ENCODE data around the gene KIFC3. TPM values are rescaled to one million over a fixed set of nuclear protein-coding genes. Genes with fewer than 3 reads are reported as not detected.
A peak's percentile ranks its signal among the peaks of the same experiment; 100 is the strongest.
"Not testable (repeated sequence)": the region's sequence is repeated elsewhere in the genome, so short reads cannot be mapped to it uniquely, and the experiment has no call there.

Gene KIFC3
- total RNA-seq, 4 donors from 2014 or later: 50.9 to 87.0 (median 60.2) TPM

DNA sequence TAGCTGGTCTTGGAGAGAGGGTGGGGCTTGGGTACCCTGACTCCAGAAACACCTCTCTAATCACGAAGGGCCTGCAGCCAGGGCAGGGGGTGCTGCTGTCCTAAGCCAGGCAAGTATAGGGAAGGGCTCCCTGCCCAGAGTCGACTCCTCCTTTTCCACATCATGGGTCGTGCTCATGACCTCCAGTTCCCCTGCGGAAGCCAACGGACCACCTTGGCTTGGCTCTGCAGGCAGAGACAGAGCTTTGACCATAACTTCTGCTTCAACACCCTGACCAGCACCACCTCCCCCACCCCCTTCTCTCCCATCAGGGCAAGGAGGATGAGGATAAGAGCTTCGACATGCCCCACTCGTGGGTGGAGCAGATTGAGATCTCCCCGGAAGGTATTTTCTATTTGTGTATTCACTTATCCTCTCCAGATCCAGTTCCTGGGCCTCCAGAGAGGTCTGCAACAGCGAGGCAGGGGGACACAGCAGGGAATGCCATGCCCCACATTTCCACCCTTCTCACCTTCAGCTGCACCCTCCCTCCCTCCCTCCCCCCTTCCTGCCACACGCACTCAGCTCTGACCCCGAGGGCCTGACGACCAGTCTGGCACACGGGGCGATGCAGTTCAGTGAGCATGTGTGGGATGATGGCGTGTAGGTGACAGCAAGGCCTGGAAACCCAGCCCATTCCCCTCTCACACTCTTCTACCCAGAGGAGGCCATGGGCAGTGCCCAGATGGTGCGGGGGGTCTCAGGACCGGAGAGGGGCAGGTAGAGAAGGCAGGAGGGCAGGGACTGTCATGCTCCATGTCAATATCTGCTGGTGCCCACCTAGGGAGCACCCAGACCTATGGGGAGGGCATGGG is 80.7 kb downstream of the KIFC3 start:
- H3K4me3 ChIP-seq: no peak overlapping the region
- H3K4me1 ChIP-seq: no peaks in the 10 kb centered on the region
- H3K9me3 ChIP-seq: no peaks in the 10 kb centered on the region
- no peak for DNase-seq (ENCODE audit: low spot score in 2 of 2)
- H3K36me3 ChIP-seq: no peaks in the 10 kb centered on the region
- no peak overlapping the region for H3K27ac ChIP-seq
- H3K27me3 ChIP-seq: no peaks in the 10 kb centered on the region
- WGBS, 2 donors: 65 to 70% methylated on average over 17 of the region's 17 CpGs
- TF ChIP-seq POLR2A (IDR thresholded peaks at IDR 0.05) (no peak), EP300 (IDR thresholded peaks at IDR 0.05) (no peak)
- TF ChIP-seq, protein P1, sequence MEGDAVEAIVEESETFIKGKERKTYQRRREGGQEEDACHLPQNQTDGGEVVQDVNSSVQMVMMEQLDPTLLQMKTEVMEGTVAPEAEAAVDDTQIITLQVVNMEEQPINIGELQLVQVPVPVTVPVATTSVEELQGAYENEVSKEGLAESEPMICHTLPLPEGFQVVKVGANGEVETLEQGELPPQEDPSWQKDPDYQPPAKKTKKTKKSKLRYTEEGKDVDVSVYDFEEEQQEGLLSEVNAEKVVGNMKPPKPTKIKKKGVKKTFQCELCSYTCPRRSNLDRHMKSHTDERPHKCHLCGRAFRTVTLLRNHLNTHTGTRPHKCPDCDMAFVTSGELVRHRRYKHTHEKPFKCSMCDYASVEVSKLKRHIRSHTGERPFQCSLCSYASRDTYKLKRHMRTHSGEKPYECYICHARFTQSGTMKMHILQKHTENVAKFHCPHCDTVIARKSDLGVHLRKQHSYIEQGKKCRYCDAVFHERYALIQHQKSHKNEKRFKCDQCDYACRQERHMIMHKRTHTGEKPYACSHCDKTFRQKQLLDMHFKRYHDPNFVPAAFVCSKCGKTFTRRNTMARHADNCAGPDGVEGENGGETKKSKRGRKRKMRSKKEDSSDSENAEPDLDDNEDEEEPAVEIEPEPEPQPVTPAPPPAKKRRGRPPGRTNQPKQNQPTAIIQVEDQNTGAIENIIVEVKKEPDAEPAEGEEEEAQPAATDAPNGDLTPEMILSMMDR (IDR thresholded peaks at IDR 0.05): no peak

DNA sequence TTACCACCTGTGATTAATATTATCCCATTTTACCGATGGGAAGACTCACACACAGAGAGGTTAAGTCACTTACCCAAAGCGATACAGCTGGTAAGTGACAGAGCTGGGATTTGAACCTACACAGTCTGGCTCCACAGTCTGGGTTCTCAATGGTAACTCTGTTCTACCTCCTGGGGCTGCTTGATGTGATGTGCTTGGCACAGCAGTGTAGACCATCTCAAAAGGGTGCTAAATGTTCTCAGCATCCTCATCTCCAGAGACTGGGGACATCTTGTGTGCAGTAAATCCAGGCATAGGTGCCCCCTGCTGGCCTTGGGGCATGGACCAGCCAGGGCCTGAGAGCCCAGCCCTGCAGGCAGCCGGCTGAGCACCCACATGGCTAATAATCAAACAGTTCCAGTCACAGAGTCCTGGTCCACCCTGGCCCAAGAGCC is 82.1 kb downstream of the KIFC3 start:
- DNase-seq (ENCODE audit: low spot score in 2 of 2): no peak
- TF ChIP-seq EP300 (IDR thresholded peaks at IDR 0.05) (no peak), POLR2A (IDR thresholded peaks at IDR 0.05) (no peak)
- TF ChIP-seq, protein P1 (IDR thresholded peaks at IDR 0.05): peak in 3 of 5 experiments; percentile 10 to 40 (median 29)
- H3K4me1 ChIP-seq: no peaks in the 10 kb centered on the region
- no peaks in the 10 kb centered on the region for H3K9me3 ChIP-seq
- no peaks in the 10 kb centered on the region for H3K36me3 ChIP-seq
- H3K27me3 ChIP-seq: no peaks in the 10 kb centered on the region
- no peak overlapping the region for H3K27ac ChIP-seq
- WGBS, 2 donors: 70 to 84% methylated on average over 2 to 3 of the region's 3 CpGs
- no peak overlapping the region for H3K4me3 ChIP-seq

DNA sequence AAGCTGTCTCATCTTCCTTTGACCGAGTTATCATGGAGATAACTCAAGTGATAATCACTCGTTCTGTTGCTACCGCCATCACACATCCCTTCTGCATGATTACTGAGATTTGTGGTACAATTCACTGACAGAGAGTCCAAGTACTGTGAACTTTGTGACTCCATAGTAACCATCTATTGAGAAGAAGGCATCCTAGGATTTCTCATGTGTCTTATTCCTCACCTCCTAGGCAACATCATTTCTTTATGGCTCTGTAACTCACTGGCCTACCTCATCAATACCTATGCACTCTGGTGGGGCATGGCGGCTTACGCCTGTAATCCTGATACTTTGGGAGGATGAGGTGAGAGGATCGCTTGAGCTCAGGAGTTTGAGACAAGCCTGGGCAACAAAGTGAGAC is 88.2 kb downstream of the KIFC3 start:
- Histone ChIP-seq H3K9me3 (no peaks in the 10 kb centered on the region), H3K27ac (no peak overlapping the region), H3K36me3 (no peaks in the 10 kb centered on the region), H3K27me3 (no peaks in the 10 kb centered on the region), H3K4me3 (no peak overlapping the region), H3K4me1 (no peaks in the 10 kb centered on the region)
- TF ChIP-seq EP300 (IDR thresholded peaks at IDR 0.05) (no peak), POLR2A (IDR thresholded peaks at IDR 0.05) (no peak)
- TF ChIP-seq, protein P1 (IDR thresholded peaks at IDR 0.05): no peak
- DNase-seq (ENCODE audit: low spot score in 2 of 2): no peak
- WGBS, 2 donors: 87 to 91% methylated on average over 6 of the region's 6 CpGs

DNA sequence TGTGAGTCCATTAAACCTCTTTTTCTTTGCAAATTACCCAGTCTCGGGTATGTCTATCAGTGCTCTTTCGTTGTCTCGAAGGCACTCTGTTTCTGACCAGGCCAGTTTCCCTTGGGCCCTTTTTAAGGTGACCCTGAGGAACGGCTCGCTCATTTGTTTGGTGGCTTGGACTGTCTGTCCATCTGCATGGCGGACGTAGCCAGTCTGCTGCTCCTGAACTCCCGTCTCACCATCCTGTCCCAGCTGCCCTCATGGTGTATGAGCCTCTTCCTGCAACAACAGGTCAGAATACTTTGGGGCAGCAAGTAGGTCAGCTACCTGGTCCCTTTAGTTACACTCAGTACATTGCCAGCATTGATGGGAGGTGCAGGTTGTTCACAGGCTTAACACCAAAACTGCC is 88.7 kb downstream of the KIFC3 start:
- Histone ChIP-seq H3K36me3 (no peaks in the 10 kb centered on the region), H3K9me3 (no peaks in the 10 kb centered on the region), H3K27ac (no peak overlapping the region), H3K27me3 (no peaks in the 10 kb centered on the region), H3K4me1 (no peaks in the 10 kb centered on the region), H3K4me3 (no peak overlapping the region)
- no peak for DNase-seq (ENCODE audit: low spot score in 2 of 2)
- TF ChIP-seq, protein P1 (IDR thresholded peaks at IDR 0.05): no peak
- TF ChIP-seq EP300 (IDR thresholded peaks at IDR 0.05): no peak
- no peak for TF ChIP-seq POLR2A (IDR thresholded peaks at IDR 0.05)
- 89 to 91% methylated on average over 8 of the region's 8 CpGs for WGBS, 2 donors

DNA sequence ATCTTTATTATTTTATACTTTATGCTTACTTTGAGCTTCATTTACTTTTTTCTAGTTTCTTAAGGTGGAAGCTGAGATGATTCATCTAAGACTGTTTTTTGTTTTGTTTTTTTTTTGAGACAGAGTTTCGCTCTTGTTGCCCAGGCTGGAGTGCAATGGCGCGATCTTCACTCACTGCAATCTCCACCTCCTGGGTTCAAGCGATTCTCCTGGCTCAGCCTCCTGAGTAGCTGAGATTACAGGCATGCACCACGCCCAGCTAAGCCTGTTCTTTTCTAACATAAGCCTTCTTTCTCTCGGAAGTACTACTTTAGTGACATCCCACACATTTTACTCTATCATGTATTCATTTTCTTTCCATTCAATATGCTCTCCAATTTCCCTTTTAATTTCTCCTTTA is 89.7 kb downstream of the KIFC3 start:
- H3K27me3 ChIP-seq; H3K4me1 ChIP-seq; H3K4me3 ChIP-seq; H3K27ac ChIP-seq; H3K36me3 ChIP-seq; H3K9me3 ChIP-seq; DNase-seq (ENCODE audit: low spot score in 2 of 2): not testable (repeated sequence)
- 70% methylated on average over 6 of the region's 6 CpGs for WGBS, 2 donors
